Fibroblast of lung (primary cell): Measurements from ENCODE around the gene CLIC2. TPM values are rescaled to one million over a fixed set of nuclear protein-coding genes. Genes with fewer than 3 reads are reported as not detected.
"Not testable (repeated sequence)": the region's sequence is repeated elsewhere in the genome, so short reads cannot be mapped to it uniquely, and the experiment has no call there.

Experiments used
- DNase-seq, 2 donors: peaks; one replicate each; pipeline versions ENCODE4 v3.0.0 to v3.0.0-alpha.2; 2010; ENCODE audit warnings: low read depth in 2 of 2
- H2AFZ ChIP-seq: 2 replicates; pipeline ENCODE4 v1.5.1; 2012; ENCODE audit warnings: low read length, control low read depth, inconsistent platforms
- H3K27ac ChIP-seq: 2 replicates; pipeline ENCODE4 v1.5.1; 2011; ENCODE audit warnings: low read length, control low read depth; ENCODE audit not compliant: insufficient read depth
- H3K27me3 ChIP-seq: 2 replicates; pipeline ENCODE4 v1.5.1; 2011; ENCODE audit warnings: mild to moderate bottlenecking, low read length; ENCODE audit not compliant: control insufficient read depth, insufficient read depth
- H3K36me3 ChIP-seq: 2 replicates; pipeline ENCODE4 v1.5.1; 2011; ENCODE audit warnings: low read length; ENCODE audit not compliant: control insufficient read depth, insufficient read depth
- H3K4me1 ChIP-seq: 2 replicates; pipeline ENCODE4 v1.5.1; 2011; ENCODE audit warnings: low read length; ENCODE audit not compliant: control insufficient read depth, insufficient read depth; ENCODE audit errors: extremely low read depth
- H3K4me2 ChIP-seq: 2 replicates; pipeline ENCODE4 v1.5.1; 2011; ENCODE audit warnings: low read length, control low read depth; ENCODE audit not compliant: insufficient read depth; ENCODE audit errors: extremely low read depth
- H3K4me3 ChIP-seq, 4 experiments: fragments of 200-600 bp in 1 of 4; sonication (generic) in 1 of 4; replicated peaks in 1 of 4; 2 replicates each; pipeline ENCODE4 v1.5.1; 2011 to 2016; ENCODE audit warnings: low read length in 4 of 4, low read depth in 3 of 4, mild to moderate bottlenecking in 3 of 4, control low read depth in 2 of 4, inconsistent platforms in 1 of 4, mixed read lengths in 1 of 4; ENCODE audit not compliant: insufficient read depth in 1 of 4; ENCODE audit errors: control extremely low read depth in 1 of 4
- H3K79me2 ChIP-seq: 2 replicates; pipeline ENCODE4 v1.5.1; 2012; ENCODE audit warnings: mild to moderate bottlenecking, low read length, inconsistent platforms; ENCODE audit not compliant: control insufficient read depth, insufficient read depth
- H3K9ac ChIP-seq: 2 replicates; pipeline ENCODE4 v1.5.1; 2011; ENCODE audit warnings: mild to moderate bottlenecking, low read length, control low read depth; ENCODE audit not compliant: insufficient read depth
- H3K9me3 ChIP-seq: 2 replicates; pipeline ENCODE4 v1.5.1; 2012; ENCODE audit warnings: low read depth, low read length; ENCODE audit not compliant: control insufficient read depth, insufficient read depth
- H4K20me1 ChIP-seq: 2 replicates; pipeline ENCODE4 v1.5.1; 2011; ENCODE audit warnings: low read length; ENCODE audit not compliant: control insufficient read depth, insufficient read depth; ENCODE audit errors: extremely low read depth
- CTCF ChIP-seq, 2 donors: IDR thresholded peaks in 1 of 2; conservative IDR thresholded peaks in 1 of 2; 1 replicate in 1 of 2; 2 replicates in 1 of 2; pipeline ENCODE4 v1.5.1; 2011 to 2012; ENCODE audit warnings: low read length in 2 of 2, control low read depth in 1 of 2, inconsistent platforms in 1 of 2, low read depth in 1 of 2, mild to moderate bottlenecking in 1 of 2
- EZH2 ChIP-seq: IDR thresholded peaks from 2 replicates; pipeline ENCODE4 v1.5.1; 2012; ENCODE audit warnings: low read length, control low read depth, mild to moderate bottlenecking; ENCODE audit errors: missing control alignments
- polyA minus RNA-seq: library from RNA; depleted of rRNA, polyadenylated mRNA; stranded (reverse); fragments of >200 nt; gene quantifications from 2 replicates; pipeline ENCODE4 v1.2.3, GENCODE V29; 2011; ENCODE audit warnings: low replicate concordance
- polyA plus RNA-seq, 2 donors: library from polyadenylated mRNA; depleted of rRNA in 1 of 2; stranded (reverse) in 1 of 2; unstranded in 1 of 2; fragments of >200 nt; gene quantifications; 2 replicates each; pipeline ENCODE4 v1.2.1, GENCODE V29; 2011 to 2012; ENCODE audit warnings: missing spikeins in 1 of 2
- total RNA-seq: library from RNA; depleted of rRNA; stranded (reverse); fragments of >200 nt; gene quantifications from 2 replicates; pipeline ENCODE4 v1.2.1, GENCODE V29; 2014

Gene CLIC2
- total RNA-seq (6.7 and 11.7 TPM in 2 replicates), polyA plus RNA-seq (3.3 and 6.3 TPM in 2 replicates), polyA minus RNA-seq (1.1 TPM in 1 of 2 replicates, not detected in the other)
- 2.2 and 4.0 TPM in 2 replicates for polyA plus RNA-seq (2012)

- H3K27me3 ChIP-seq, result no peaks in the 10 kb centered on the region
- H3K4me1 ChIP-seq, result no peaks in the 10 kb centered on the region
- no peaks in the 10 kb centered on the region for H3K9me3 ChIP-seq
- no peak within 1 kb of the TSS for H3K27ac ChIP-seq
- peak; percentile 54 to 84 for DNase-seq
- H3K79me2 ChIP-seq, result no peaks in the 10 kb centered on the region
- H3K9ac ChIP-seq, result no peak within 1 kb of the TSS
- H3K4me2 ChIP-seq, result no peak within 1 kb of the TSS
- peak within 1 kb of the TSS in 1 of 4 experiments; percentile 54 for H3K4me3 ChIP-seq
- H3K36me3 ChIP-seq, result no peaks in the 10 kb centered on the region
- no peak within 1 kb of the TSS for H2AFZ ChIP-seq
- H4K20me1 ChIP-seq, result no peaks in the 10 kb centered on the region
- no peak for TF ChIP-seq CTCF (conservative IDR thresholded peaks at IDR 0.05 in 1 of 2, IDR thresholded peaks at IDR 0.05 in 1 of 2; ENCODE audit: low read depth in 1 of 2, low read length in 2 of 2)
- no peak for TF ChIP-seq EZH2
These were observed at the start of gene CLIC2 for GRCh38 chrX:155334486-155335336. Gene CLIC2, minus strand, starts transcription at chrX:155334614. Its CDS starts 187 bp downstream, at chrX:155334427.

DNA sequence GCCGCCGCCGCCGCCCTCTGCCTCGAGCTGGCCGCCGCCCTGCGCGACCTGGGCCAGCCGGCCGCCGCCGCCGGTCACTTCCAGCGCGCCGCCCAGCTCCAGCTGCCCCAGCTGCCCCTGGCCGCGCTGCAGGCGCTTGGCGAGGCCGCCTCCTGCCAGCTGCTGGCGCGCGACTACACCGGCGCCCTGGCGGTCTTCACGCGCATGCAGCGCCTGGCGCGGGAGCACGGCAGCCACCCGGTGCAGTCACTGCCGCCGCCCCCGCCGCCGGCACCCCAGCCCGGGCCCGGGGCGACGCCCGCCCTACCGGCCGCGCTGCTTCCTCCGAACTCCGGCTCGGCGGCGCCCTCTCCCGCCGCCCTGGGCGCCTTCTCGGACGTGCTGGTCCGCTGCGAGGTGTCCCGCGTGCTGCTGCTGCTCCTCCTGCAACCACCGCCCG lies 48.1 kb upstream of the CLIC2 start:
- not testable (repeated sequence) for DNase-seq, H4K20me1 ChIP-seq, H3K4me1 ChIP-seq, H3K9ac ChIP-seq, H3K27ac ChIP-seq, H3K79me2 ChIP-seq, H2AFZ ChIP-seq, H3K4me3 ChIP-seq, H3K4me2 ChIP-seq, H3K9me3 ChIP-seq, H3K27me3 ChIP-seq, H3K36me3 ChIP-seq

DNA sequence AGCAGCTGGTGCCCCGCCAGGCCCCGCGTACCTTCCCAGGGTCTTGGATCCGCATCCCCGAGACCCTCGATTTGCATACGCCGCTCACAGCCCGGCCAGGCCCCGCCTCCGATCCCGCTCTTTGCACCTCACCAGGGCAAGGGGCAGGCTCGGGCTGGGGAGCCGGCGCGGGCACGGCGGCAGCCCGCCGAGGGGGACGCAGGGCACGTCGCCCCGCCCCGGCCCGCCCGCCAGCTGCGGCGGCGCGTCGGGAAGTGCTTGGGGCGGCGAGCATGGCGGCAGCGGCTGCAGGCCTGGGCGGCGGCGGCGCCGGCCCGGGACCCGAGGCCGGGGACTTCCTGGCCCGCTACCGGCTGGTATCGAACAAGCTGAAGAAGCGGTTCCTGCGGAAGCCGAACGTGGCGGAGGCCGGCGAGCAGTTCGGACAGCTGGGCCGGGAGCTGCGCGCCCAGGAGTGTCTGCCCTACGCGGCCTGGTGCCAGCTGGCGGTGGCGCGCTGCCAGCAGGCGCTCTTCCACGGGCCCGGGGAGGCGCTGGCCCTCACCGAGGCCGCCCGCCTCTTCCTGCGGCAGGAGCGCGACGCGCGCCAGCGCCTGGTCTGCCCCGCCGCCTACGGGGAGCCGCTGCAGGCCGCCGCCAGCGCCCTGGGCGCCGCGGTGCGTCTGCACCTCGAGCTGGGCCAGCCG lies 47.6 kb upstream of the CLIC2 start, which contains the start of gene F8A2:
Gene F8A2, plus strand, starts transcription at position 253 of the 686 bp plus-strand sequence. Its CDS starts 20 bp downstream, at position 273.
- DNase-seq, H2AFZ ChIP-seq, H3K4me1 ChIP-seq, H3K9me3 ChIP-seq, H3K27ac ChIP-seq, H3K4me3 ChIP-seq, H3K4me2 ChIP-seq, H3K27me3 ChIP-seq, H3K9ac ChIP-seq, H3K79me2 ChIP-seq, H3K36me3 ChIP-seq, H4K20me1 ChIP-seq: not testable (repeated sequence)

GRCh38 chrX:155379802-155380201 lies 45.4 kb upstream of the CLIC2 start:
- not testable (repeated sequence) for H3K4me2 ChIP-seq, H3K27me3 ChIP-seq, H3K9me3 ChIP-seq, H3K4me1 ChIP-seq, DNase-seq, H3K4me3 ChIP-seq, H2AFZ ChIP-seq, H4K20me1 ChIP-seq, H3K79me2 ChIP-seq, H3K36me3 ChIP-seq, H3K27ac ChIP-seq, H3K9ac ChIP-seq

- H3K4me2 ChIP-seq, H3K36me3 ChIP-seq, DNase-seq, H3K9ac ChIP-seq, H3K4me1 ChIP-seq, H3K4me3 ChIP-seq, H3K9me3 ChIP-seq, H3K27ac ChIP-seq, H3K79me2 ChIP-seq, H2AFZ ChIP-seq, H4K20me1 ChIP-seq, H3K27me3 ChIP-seq: not testable (repeated sequence)
These were observed 39.5 kb upstream of the CLIC2 start for GRCh38 chrX:155373777-155374458.
